Tibial nerve (tissue), 4 donors: ENCODE measurements around the gene SOX12. TPM values are rescaled to one million over a fixed set of nuclear protein-coding genes. Genes with fewer than 3 reads are reported as not detected.

Experiments
- DNase-seq, 2 donors: peaks; one replicate each; pipeline ENCODE4 v3.0.0-alpha.2; 2019; ENCODE audit warnings: low spot score in 2 of 2
- H3K27ac ChIP-seq, 4 donors: fragments of 200-600 bp; sonication (generic) in 3 of 4; one replicate each; pipeline ENCODE4 v1.5.1; 2017 to 2019; ENCODE audit warnings: mild to moderate bottlenecking in 1 of 4
- H3K27me3 ChIP-seq, 2 donors: fragments of 200-600 bp; sonication (generic) in 1 of 2; one replicate each; pipeline versions ENCODE4 v1.5.1 to v1.6.0; 2017 to 2019
- H3K36me3 ChIP-seq, 3 donors: fragments of 200-600 bp; sonication (generic); one replicate each; pipeline ENCODE4 v1.5.1; 2018 to 2019
- H3K4me1 ChIP-seq, 4 donors: fragments of 200-600 bp; sonication (generic) in 3 of 4; one replicate each; pipeline ENCODE4 v1.5.1; 2017 to 2019
- H3K4me3 ChIP-seq, 4 donors: fragments of 200-600 bp; sonication (generic) in 3 of 4; one replicate each; pipeline ENCODE4 v1.5.1; 2017 to 2019; ENCODE audit warnings: mild to moderate bottlenecking in 1 of 4, moderate library complexity in 1 of 4
- H3K9me3 ChIP-seq, 4 donors: fragments of 200-600 bp; sonication (generic) in 3 of 4; one replicate each; pipeline ENCODE4 v1.5.1; 2017 to 2019
- EP300 ChIP-seq, 2 donors: sonication (generic); formaldehyde crosslinking; IDR thresholded peaks; one replicate each; pipeline ENCODE4 v1.6.1; 2017; ENCODE audit warnings: antibody characterized with exemption in 2 of 2, mild to moderate bottlenecking in 1 of 2
- POLR2A ChIP-seq, 2 donors: fragments of 450-650 bp; IDR thresholded peaks; one replicate each; pipeline ENCODE4 v1.6.1; 2017; ENCODE audit warnings: antibody characterized with exemption in 2 of 2, mild to moderate bottlenecking in 2 of 2, moderate library complexity in 2 of 2
- whole genome bisulfite sequencing, 2 donors: methylation state at CpG; one replicate each; pipeline ENCODE4 v1.1.5; 2018; 5-methylcytosine and 5-hydroxymethylcytosine counted together
- total RNA-seq, 4 donors: library from RNA; depleted of rRNA; stranded (reverse); fragments of >200 nt; gene quantifications; one replicate each; pipeline ENCODE4 v1.1.0, GENCODE V29; 2016
- TF ChIP-seq, protein P1 (sequence below), 5 experiments: fragments of 200-600 bp in 3 of 5; fragments of 450-650 bp in 2 of 5; sonication (generic) in 3 of 5; IDR thresholded peaks; one replicate each; pipeline ENCODE4 v1.5.1; 2016 to 2019; ENCODE audit warnings: antibody characterized with exemption in 5 of 5, mild to moderate bottlenecking in 3 of 5, moderate library complexity in 2 of 5

The SOX12 gene
- total RNA-seq, 4 donors from 2014 or later: 4.6 to 9.8 (median 8.6) TPM

DNA sequence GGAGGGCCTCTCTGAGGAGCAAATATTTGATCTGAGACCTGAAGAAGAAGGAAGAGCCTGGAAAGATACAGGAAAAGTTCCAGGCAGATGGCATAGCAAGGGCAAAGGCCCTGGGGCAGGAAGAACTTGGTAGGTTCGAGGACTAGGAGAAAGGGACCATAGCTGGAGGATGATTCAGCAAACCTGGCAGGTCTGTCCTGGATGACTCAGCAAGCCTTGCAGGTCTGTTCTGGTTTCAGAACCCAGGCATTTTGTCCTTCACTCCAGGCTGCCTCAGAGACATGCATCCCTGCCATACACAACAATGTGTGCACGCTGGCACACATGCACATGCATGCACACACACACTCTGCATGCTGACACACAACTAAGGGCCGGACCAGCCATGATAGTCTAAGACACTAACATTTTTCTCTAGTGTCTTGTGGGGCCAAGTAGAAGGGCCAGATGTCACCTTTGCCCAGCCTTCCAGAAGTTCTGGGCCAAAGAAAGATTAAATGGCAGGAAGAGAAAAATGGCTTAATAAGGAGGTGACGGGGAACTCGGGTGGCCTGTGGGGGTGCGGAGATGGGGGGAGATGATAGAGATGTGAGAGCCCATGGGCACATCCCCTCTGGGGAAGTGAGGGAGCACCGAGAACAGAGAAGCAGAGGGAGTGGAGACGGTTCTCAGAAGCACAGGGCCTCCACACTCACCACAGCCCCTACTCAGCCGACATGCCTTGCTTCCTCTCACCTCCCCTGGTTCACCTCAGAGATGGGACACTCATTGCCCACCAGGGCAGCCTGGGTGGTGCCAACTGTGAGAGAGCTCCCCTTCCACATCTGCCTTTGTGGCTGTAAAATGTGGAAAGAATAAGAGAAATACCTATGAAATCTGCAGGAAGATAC is 39.8 kb downstream of the SOX12 start:
- Histone ChIP-seq H3K4me1 (peaks cover 0 to 13% (median 0%) of the 10 kb centered on the region in 4 donors), H3K27ac (no peak overlapping the region), H3K36me3 (no peaks in the 10 kb centered on the region), H3K4me3 (no peak overlapping the region), H3K27me3 (no peaks in the 10 kb centered on the region), H3K9me3 (no peaks in the 10 kb centered on the region)
- TF ChIP-seq, protein P1, sequence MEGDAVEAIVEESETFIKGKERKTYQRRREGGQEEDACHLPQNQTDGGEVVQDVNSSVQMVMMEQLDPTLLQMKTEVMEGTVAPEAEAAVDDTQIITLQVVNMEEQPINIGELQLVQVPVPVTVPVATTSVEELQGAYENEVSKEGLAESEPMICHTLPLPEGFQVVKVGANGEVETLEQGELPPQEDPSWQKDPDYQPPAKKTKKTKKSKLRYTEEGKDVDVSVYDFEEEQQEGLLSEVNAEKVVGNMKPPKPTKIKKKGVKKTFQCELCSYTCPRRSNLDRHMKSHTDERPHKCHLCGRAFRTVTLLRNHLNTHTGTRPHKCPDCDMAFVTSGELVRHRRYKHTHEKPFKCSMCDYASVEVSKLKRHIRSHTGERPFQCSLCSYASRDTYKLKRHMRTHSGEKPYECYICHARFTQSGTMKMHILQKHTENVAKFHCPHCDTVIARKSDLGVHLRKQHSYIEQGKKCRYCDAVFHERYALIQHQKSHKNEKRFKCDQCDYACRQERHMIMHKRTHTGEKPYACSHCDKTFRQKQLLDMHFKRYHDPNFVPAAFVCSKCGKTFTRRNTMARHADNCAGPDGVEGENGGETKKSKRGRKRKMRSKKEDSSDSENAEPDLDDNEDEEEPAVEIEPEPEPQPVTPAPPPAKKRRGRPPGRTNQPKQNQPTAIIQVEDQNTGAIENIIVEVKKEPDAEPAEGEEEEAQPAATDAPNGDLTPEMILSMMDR (IDR thresholded peaks at IDR 0.05): no peak
- TF ChIP-seq EP300 (IDR thresholded peaks at IDR 0.05) (no peak), POLR2A (IDR thresholded peaks at IDR 0.05) (no peak)
- no peak for DNase-seq
- 81% methylated on average over 9 of the region's 9 CpGs for WGBS, 2 donors

GRCh38 chr20:366041-366718 is 40.8 kb downstream of the SOX12 start:
- Histone ChIP-seq H3K27me3 (no peaks in the 10 kb centered on the region), H3K4me1 (peaks cover 0 to 9% (median 0%) of the 10 kb centered on the region in 4 donors), H3K36me3 (no peaks in the 10 kb centered on the region), H3K27ac (no peak overlapping the region), H3K4me3 (no peak overlapping the region), H3K9me3 (no peaks in the 10 kb centered on the region)
- DNase-seq: no peak
- 57 to 64% methylated on average over 7 of the region's 7 CpGs for WGBS, 2 donors
- no peak for TF ChIP-seq POLR2A (IDR thresholded peaks at IDR 0.05)

GRCh38 chr20:366719-367485 is 41.5 kb downstream of the SOX12 start:
- no peaks in the 10 kb centered on the region for H3K36me3 ChIP-seq
- no peaks in the 10 kb centered on the region for H3K9me3 ChIP-seq
- 71 to 85% methylated on average over 12 to 13 of the region's 13 CpGs for WGBS, 2 donors
- no peak overlapping the region for H3K4me3 ChIP-seq
- DNase-seq: no peak
- no peak for TF ChIP-seq POLR2A (IDR thresholded peaks at IDR 0.05)
- TF ChIP-seq, protein P1 (IDR thresholded peaks at IDR 0.05): no peak
- TF ChIP-seq EP300 (IDR thresholded peaks at IDR 0.05): no peak
- no peak overlapping the region for H3K27ac ChIP-seq
- peaks cover 0 to 9% (median 0%) of the 10 kb centered on the region in 4 donors for H3K4me1 ChIP-seq
- H3K27me3 ChIP-seq: no peaks in the 10 kb centered on the region

GRCh38 chr20:367486-367887 is 42.1 kb downstream of the SOX12 start:
- 68 to 70% methylated on average over 8 of the region's 8 CpGs for WGBS, 2 donors
- Histone ChIP-seq H3K4me3 (no peak overlapping the region), H3K9me3 (no peaks in the 10 kb centered on the region), H3K27ac (no peak overlapping the region), H3K36me3 (no peaks in the 10 kb centered on the region), H3K4me1 (peaks cover 0 to 5% (median 0%) of the 10 kb centered on the region in 4 donors), H3K27me3 (no peaks in the 10 kb centered on the region)
- no peak for DNase-seq
- no peak for TF ChIP-seq POLR2A (IDR thresholded peaks at IDR 0.05)
- TF ChIP-seq, protein P1 (IDR thresholded peaks at IDR 0.05): no peak
- TF ChIP-seq EP300 (IDR thresholded peaks at IDR 0.05): no peak

GRCh38 chr20:368915-369314 is 43.6 kb downstream of the SOX12 start:
- DNase-seq: no peak
- H3K4me3 ChIP-seq: no peak overlapping the region
- H3K27ac ChIP-seq: no peak overlapping the region
- no peaks in the 10 kb centered on the region for H3K27me3 ChIP-seq
- no peaks in the 10 kb centered on the region for H3K36me3 ChIP-seq
- WGBS, 2 donors: 81 to 96% methylated on average over 4 of the region's 4 CpGs
- peaks cover 0 to 3% (median 0%) of the 10 kb centered on the region in 4 donors for H3K4me1 ChIP-seq
- TF ChIP-seq POLR2A (IDR thresholded peaks at IDR 0.05) (no peak), EP300 (IDR thresholded peaks at IDR 0.05) (no peak)
- TF ChIP-seq, protein P1 (IDR thresholded peaks at IDR 0.05): no peak
- H3K9me3 ChIP-seq: no peaks in the 10 kb centered on the region
